Upper lobe of left lung (tissue), 6 donors: ENCODE results near the gene TNFRSF25. TPM values are rescaled to one million over a fixed set of nuclear protein-coding genes. Genes with fewer than 3 reads are reported as not detected.

Experiments used
- ATAC-seq, 2 donors: fragments of 200-7000 bp; cut with Tn5 transposase; one replicate each; pipeline ENCODE4 v1.9.1; 2022; ENCODE audit warnings: mild to moderate bottlenecking in 2 of 2, moderate library complexity in 2 of 2; ENCODE audit not compliant: low FRiP score in 2 of 2
- DNase-seq, 2 donors: peaks; one replicate each; pipeline ENCODE4 v3.0.0-alpha.2; 2019 to 2020
- H3K27ac ChIP-seq, 4 donors: fragments of 200-600 bp; sonication (generic); one replicate each; pipeline ENCODE4 v1.5.1; 2016 to 2019
- H3K27me3 ChIP-seq, 4 donors: fragments of 200-600 bp; sonication (generic); one replicate each; pipeline ENCODE4 v1.5.1; 2017 to 2019
- H3K36me3 ChIP-seq, 4 donors: fragments of 200-600 bp; sonication (generic); one replicate each; pipeline ENCODE4 v1.5.1; 2016 to 2019
- H3K4me1 ChIP-seq, 4 donors: fragments of 200-600 bp; sonication (generic); one replicate each; pipeline ENCODE4 v1.5.1; 2018 to 2019
- H3K4me3 ChIP-seq, 4 donors: fragments of 200-600 bp; sonication (generic); one replicate each; pipeline ENCODE4 v1.5.1; 2017 to 2019; ENCODE audit warnings: mild to moderate bottlenecking in 2 of 4, moderate library complexity in 1 of 4
- H3K9me3 ChIP-seq, 4 donors: fragments of 200-600 bp; sonication (generic); one replicate each; pipeline ENCODE4 v1.5.1; 2018 to 2019
- EP300 ChIP-seq, 4 donors: sonication (generic); formaldehyde crosslinking; IDR thresholded peaks; one replicate each; pipeline ENCODE4 v1.5.1; 2017; ENCODE audit warnings: antibody characterized with exemption in 4 of 4, control low read depth in 2 of 4
- POLR2A ChIP-seq, 4 donors: fragments of 450-650 bp; IDR thresholded peaks; one replicate each; pipeline ENCODE4 v1.5.1; 2016 to 2017; ENCODE audit warnings: antibody characterized with exemption in 4 of 4, mild to moderate bottlenecking in 2 of 4
- POLR2AphosphoS5 ChIP-seq, 2 donors: sonication (generic); formaldehyde crosslinking; IDR thresholded peaks; one replicate each; pipeline ENCODE4 v1.5.1; 2017; ENCODE audit warnings: antibody characterized with exemption in 2 of 2
- WGBS, 2 donors: methylation state at CpG; one replicate each; pipeline ENCODE4 v1.1.5; 2017 to 2018; 5-methylcytosine and 5-hydroxymethylcytosine counted together
- total RNA-seq, 6 donors: library from RNA; depleted of rRNA in 4 of 6; stranded (reverse); fragments of >200 nt in 4 of 6; gene quantifications; one replicate each; pipeline versions ENCODE4 v1.1.0 to v1.2.1, GENCODE V29; 2016 to 2021
- TF ChIP-seq, protein P1 (sequence below), 6 experiments: fragments of 450-650 bp in 4 of 6; fragments of 200-600 bp in 2 of 6; sonication (generic) in 2 of 6; IDR thresholded peaks; one replicate each; pipeline ENCODE4 v1.5.1; 2016 to 2019; ENCODE audit warnings: antibody characterized with exemption in 6 of 6
- donor health status: DM: no; HTN: no; CAD: no; lungs with moderate emphysema.
- donor health status: DM: no; HTN: yes; CAD: no; lungs with severe emphysema.

TNFRSF25 gene
- total RNA-seq, 6 donors from 2014 or later, result 4.6 to 51.3 (median 14.0) TPM

GRCh38 chr1:6467744-6468688 lies 2.0 kb upstream of the TNFRSF25 start:
- H3K4me1 ChIP-seq, result peaks cover 0 to 16% (median 5%) of the 10 kb centered on the region in 4 donors
- WGBS, 2 donors, result 90 to 95% methylated on average over 12 to 30 of the region's 30 CpGs
- no peak for TF ChIP-seq EP300 (IDR thresholded peaks at IDR 0.05)
- TF ChIP-seq POLR2A (IDR thresholded peaks at IDR 0.05), result no peak
- TF ChIP-seq, protein P1, sequence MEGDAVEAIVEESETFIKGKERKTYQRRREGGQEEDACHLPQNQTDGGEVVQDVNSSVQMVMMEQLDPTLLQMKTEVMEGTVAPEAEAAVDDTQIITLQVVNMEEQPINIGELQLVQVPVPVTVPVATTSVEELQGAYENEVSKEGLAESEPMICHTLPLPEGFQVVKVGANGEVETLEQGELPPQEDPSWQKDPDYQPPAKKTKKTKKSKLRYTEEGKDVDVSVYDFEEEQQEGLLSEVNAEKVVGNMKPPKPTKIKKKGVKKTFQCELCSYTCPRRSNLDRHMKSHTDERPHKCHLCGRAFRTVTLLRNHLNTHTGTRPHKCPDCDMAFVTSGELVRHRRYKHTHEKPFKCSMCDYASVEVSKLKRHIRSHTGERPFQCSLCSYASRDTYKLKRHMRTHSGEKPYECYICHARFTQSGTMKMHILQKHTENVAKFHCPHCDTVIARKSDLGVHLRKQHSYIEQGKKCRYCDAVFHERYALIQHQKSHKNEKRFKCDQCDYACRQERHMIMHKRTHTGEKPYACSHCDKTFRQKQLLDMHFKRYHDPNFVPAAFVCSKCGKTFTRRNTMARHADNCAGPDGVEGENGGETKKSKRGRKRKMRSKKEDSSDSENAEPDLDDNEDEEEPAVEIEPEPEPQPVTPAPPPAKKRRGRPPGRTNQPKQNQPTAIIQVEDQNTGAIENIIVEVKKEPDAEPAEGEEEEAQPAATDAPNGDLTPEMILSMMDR (IDR thresholded peaks at IDR 0.05), result no peak
- no peak for TF ChIP-seq POLR2AphosphoS5 (IDR thresholded peaks at IDR 0.05)
- ATAC-seq, result no peak
- no peaks in the 10 kb centered on the region for H3K9me3 ChIP-seq
- DNase-seq, result peak in 1 of 2 donors; percentile 68
- peaks cover 0 to 6% (median 2%) of the 10 kb centered on the region in 4 donors for H3K27me3 ChIP-seq
- no peak overlapping the region for H3K4me3 ChIP-seq
- H3K27ac ChIP-seq, result no peak overlapping the region
- peaks cover 0 to 46% (median 7%) of the 10 kb centered on the region in 4 donors for H3K36me3 ChIP-seq

DNA sequence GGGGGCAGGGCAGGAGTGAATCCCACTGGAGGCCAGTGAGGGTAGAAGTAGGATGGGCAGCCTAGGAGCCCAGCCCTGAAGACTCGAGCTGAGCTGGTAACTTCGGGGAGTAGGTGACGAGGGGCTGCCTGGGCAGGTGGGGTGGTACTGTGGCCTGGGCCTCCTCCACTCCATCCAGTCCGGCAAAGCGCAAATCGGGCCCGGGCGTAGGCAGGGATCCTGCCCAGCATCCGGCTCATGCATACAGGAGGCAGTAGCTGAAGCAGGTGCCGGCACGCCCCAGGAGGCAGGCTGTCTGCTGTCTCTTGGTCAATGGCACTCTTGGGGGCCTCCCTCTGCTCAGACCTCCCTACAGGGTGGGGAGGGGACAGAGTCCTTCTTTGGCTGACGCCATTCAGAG lies 1.3 kb upstream of the TNFRSF25 start:
- DNase-seq (peak in 1 of 2 donors; percentile 75), ATAC-seq (no peak)

DNA sequence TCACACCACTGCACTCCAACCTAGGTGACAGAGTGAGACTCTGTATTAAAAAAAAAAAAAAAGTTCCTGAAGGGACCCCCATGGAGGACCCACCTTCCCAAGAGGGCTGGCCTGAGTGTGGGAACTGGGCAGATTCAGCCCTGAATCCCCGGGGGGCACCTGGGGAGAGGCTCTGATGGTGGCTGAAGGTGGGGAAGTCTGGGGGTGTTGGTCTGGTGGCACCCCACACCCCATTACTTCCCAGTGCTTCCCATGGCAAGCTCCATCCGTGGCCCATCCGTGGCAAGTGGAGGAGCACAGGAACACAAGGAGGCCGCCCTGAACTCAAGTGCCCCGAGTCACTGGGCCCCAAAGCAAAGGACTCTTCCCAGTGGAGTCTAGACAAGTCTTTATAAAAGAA lies 778 bp upstream of the TNFRSF25 start:
- Histone ChIP-seq H3K27ac (no peak overlapping the region), H3K9me3 (no peaks in the 10 kb centered on the region)

More for the DNA sequence above, 1.3 kb upstream of the TNFRSF25 start:
- 81 to 96% methylated on average over 3 to 12 of the region's 12 CpGs for WGBS, 2 donors
- Histone ChIP-seq H3K4me3 (no peak overlapping the region), H3K4me1 (peaks cover 0 to 16% (median 3%) of the 10 kb centered on the region in 4 donors), H3K9me3 (no peaks in the 10 kb centered on the region), H3K27ac (no peak overlapping the region), H3K27me3 (peaks cover 0 to 6% (median 2%) of the 10 kb centered on the region in 4 donors), H3K36me3 (peaks cover 0 to 39% (median 4%) of the 10 kb centered on the region in 4 donors)
- TF ChIP-seq POLR2AphosphoS5 (IDR thresholded peaks at IDR 0.05), result no peak
- TF ChIP-seq POLR2A (IDR thresholded peaks at IDR 0.05), result no peak
- no peak for TF ChIP-seq EP300 (IDR thresholded peaks at IDR 0.05)
- TF ChIP-seq, protein P1 (IDR thresholded peaks at IDR 0.05), result no peak

GRCh38 chr1:6465461-6466005 lies 440 bp downstream of the TNFRSF25 start:
- Histone ChIP-seq H3K4me3 (peak overlapping the region in 3 of 4 donors; percentile 33 to 43 (median 40)), H3K4me1 (peaks cover 2 to 21% (median 10%) of the 10 kb centered on the region in 4 donors), H3K36me3 (peaks cover 0 to 40% (median 4%) of the 10 kb centered on the region in 4 donors), H3K27ac (peak overlapping the region in 2 of 4 donors; percentile 30 to 46), H3K9me3 (no peaks in the 10 kb centered on the region), H3K27me3 (peaks cover 0 to 6% (median 2%) of the 10 kb centered on the region in 4 donors)
- TF ChIP-seq POLR2A (IDR thresholded peaks at IDR 0.05), result no peak
- TF ChIP-seq EP300 (IDR thresholded peaks at IDR 0.05), result no peak
- no peak for TF ChIP-seq POLR2AphosphoS5 (IDR thresholded peaks at IDR 0.05)
- TF ChIP-seq, protein P1 (IDR thresholded peaks at IDR 0.05), result no peak
- 47 to 62% methylated on average over 10 to 19 of the region's 21 CpGs for WGBS, 2 donors
- no peak for DNase-seq
- no peak for ATAC-seq

More for the DNA sequence above, 778 bp upstream of the TNFRSF25 start:
- Histone ChIP-seq H3K4me3 (no peak overlapping the region), H3K27me3 (peaks cover 0 to 6% (median 2%) of the 10 kb centered on the region in 4 donors), H3K4me1 (peaks cover 0 to 16% (median 3%) of the 10 kb centered on the region in 4 donors), H3K36me3 (peaks cover 0 to 41% (median 4%) of the 10 kb centered on the region in 4 donors)
- 96 to 100% methylated on average over 1 to 5 of the region's 5 CpGs for whole genome bisulfite sequencing, 2 donors
- TF ChIP-seq EP300 (IDR thresholded peaks at IDR 0.05) (no peak), POLR2AphosphoS5 (IDR thresholded peaks at IDR 0.05) (no peak), POLR2A (IDR thresholded peaks at IDR 0.05) (no peak)
- TF ChIP-seq, protein P1 (IDR thresholded peaks at IDR 0.05), result no peak
- ATAC-seq, result no peak
- no peak for DNase-seq
